ENCODE results near the gene LSM7.

DNA sequence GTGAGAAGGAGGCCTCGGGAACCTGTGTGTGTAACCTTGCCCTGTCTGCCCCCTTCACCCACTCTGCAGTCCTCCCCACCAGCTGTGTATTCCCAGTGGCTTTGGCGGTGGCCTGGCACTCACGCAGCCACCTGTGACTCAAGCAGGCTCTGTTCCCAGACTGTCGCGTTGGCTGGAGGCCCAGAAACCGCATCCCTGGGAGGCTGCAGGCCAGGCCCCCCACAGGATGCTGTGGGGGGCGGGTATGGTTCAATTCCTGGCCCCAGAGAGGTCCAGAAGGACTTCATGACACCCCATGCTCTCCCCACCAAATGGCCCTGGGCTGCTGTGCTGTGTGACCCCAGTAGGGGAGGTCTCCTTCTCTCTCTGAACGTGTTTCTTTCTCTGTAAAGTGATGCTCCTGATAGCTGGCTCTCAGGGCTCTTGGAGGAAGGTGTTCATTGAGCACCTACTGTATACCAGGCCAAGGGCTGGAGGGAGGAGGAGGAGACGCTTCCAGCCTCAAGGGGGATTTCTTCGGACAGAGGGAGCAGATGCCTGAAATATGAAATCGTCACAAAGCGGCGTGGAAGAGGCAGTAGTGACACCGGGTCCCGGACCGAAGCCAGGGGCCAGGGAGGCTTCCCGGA is 18.5 kb downstream of the LSM7 start:
- TF ChIP-seq CTCF (conservative IDR thresholded peaks at IDR 0.05 in 1 of 2, IDR thresholded peaks at IDR 0.05 in 1 of 2; ENCODE audit: extremely low read depth in 1 of 2, insufficient read depth in 1 of 2, low read depth in 1 of 2, low read length in 2 of 2), result no peak
- no peak for TF ChIP-seq EZH2 (IDR thresholded peaks at IDR 0.05; ENCODE audit: borderline replicate concordance, low read length)

Measured in mammary epithelial cell (primary cell).